IPS-18c (cell line): Measurements from ENCODE around the gene NDST4.
"Not testable (repeated sequence)": the region's sequence is repeated elsewhere in the genome, so short reads cannot be mapped to it uniquely, and the experiment has no call there.

Source experiments
- H3K4me3 ChIP-seq: 2 replicates; pipeline ENCODE4 v1.7.0; 2013; ENCODE audit warnings: low read depth, mild to moderate bottlenecking, low read length, moderate library complexity; ENCODE audit not compliant: insufficient read depth
- H3K9me3 ChIP-seq: one replicate; pipeline ENCODE4 v1.6.1; 2013; ENCODE audit warnings: mild to moderate bottlenecking, low read length, moderate library complexity; ENCODE audit not compliant: control insufficient read depth, insufficient read depth

Gene NDST4

DNA sequence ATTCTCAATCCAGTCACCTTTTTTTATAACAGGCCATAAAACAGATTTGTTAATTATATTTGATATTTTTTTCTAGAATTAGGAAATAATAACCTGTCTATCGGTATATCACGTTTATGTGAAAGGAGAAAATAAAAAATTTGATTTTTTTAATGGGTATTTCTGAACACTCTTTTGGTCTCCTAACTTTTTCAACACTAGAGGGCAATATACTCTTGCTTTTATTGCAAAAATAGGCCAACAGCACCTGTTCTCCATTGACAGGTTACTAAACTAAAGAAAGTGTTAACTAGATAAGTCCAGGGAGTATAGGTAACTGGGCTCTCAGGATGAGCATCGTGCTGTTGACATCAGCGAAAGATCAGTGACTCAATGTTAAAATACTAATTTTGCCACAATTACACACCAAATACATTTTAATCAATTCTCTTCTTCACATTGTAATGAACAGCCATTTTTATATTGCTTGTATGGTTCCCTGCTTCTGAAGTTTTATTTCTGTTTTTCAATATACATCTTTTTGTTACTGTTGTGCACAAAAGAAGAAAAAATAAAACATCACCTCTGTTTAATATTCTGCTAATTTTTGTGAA lies 22.8 kb downstream of the NDST4 start:
- Histone ChIP-seq H3K9me3 (no peaks in the 10 kb centered on the region), H3K4me3 (no peak overlapping the region)

- Histone ChIP-seq H3K9me3 (no peaks in the 10 kb centered on the region), H3K4me3 (no peak overlapping the region)
These were observed 30.8 kb downstream of the NDST4 start for GRCh38 chr4:115082633-115083032.

- no peak overlapping the region for H3K4me3 ChIP-seq
- H3K9me3 ChIP-seq: no peaks in the 10 kb centered on the region
These were observed 36.7 kb downstream of the NDST4 start for GRCh38 chr4:115076691-115077090.

- no peak overlapping the region for H3K4me3 ChIP-seq
These were observed 54.9 kb downstream of the NDST4 start for GRCh38 chr4:115058533-115058932.

DNA sequence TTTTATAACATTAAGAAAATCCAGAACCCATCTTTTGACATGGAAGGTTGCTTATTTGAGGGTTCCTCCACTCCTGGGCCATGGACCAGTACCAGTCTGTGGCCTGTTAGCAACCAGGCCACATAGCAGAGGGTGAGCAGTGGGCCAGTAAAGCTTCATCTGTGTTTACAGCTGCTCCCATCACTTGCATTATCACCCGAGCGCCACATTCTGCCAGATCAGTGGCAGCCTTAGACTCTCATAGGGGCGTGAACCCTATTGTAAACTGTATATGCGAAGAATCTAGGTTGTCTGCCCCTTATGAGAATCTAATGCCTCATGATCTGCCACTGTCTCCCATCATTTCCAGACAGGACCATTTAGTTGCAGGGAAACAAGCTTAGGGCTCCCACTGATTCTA lies 58.6 kb downstream of the NDST4 start:
- Histone ChIP-seq H3K4me3 (no peak overlapping the region), H3K9me3 (no peaks in the 10 kb centered on the region)

More at GRCh38 chr4:115058533-115058932, 54.9 kb downstream of the NDST4 start:
- H3K9me3 ChIP-seq: no peaks in the 10 kb centered on the region

- Histone ChIP-seq H3K4me3 (no peak overlapping the region), H3K9me3 (no peaks in the 10 kb centered on the region)
These were observed 60.1 kb downstream of the NDST4 start for GRCh38 chr4:115053313-115053712.

DNA sequence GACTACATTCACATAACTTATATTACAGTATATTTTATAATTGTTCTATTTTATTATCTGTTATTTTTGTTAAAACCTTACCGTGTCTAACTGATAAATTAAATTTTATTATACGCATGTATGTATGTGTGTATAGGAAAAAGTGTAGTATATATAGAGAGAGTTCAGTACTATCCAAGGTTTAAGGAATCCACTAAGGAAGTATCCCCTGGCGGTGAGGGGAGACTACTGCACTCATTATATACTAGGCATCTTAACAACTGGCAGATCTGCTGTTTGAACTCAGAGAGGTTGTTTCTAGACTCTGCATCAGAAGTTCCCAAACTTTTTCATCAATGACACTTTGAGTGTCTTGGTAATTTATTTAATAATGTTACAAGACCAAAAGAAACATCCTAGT lies 70.9 kb downstream of the NDST4 start:
- Histone ChIP-seq H3K9me3 (no peaks in the 10 kb centered on the region), H3K4me3 (no peak overlapping the region)

DNA sequence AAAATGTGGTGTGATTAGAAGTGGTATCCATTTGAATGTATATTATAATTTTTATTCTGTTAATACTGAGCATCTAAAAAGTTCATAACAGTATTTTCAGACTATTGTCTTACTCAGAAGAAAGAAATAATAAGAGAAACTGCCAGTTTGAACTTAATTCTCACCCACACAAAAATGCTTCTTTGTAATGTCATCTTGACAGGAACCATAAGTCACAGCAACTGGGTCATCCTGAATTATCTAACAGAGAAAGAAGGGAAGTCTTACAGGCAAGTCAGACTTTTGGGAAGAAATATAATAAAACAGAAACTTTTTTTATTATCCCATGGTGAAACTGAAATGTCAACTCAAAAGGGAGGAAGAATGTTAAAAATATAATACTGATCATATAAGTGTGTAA lies 83.1 kb downstream of the NDST4 start:
- Histone ChIP-seq H3K9me3 (no peaks in the 10 kb centered on the region), H3K4me3 (no peak overlapping the region)

GRCh38 chr4:115028682-115029410 lies 84.6 kb downstream of the NDST4 start:
- no peak overlapping the region for H3K4me3 ChIP-seq
- H3K9me3 ChIP-seq: no peaks in the 10 kb centered on the region

DNA sequence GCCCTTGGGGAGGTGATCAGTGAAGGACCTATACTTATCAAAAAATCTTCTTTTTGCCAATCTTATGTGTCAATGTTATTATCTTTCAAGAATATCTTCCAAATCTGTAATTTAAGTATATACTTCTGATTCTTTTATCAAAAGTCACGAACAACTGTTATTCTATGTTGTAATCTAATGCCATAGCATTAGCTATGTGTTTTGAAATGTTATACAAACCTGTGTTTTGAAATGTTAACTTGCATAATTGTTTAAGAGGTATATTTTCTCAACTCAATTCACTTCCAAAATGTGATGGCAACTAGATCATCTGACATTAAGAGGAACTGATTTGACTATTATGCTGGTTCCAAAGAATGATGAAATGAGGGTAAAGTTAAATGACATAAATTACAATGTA lies 113.5 kb downstream of the NDST4 start:
- Histone ChIP-seq H3K9me3 (no peaks in the 10 kb centered on the region), H3K4me3 (no peak overlapping the region)

DNA sequence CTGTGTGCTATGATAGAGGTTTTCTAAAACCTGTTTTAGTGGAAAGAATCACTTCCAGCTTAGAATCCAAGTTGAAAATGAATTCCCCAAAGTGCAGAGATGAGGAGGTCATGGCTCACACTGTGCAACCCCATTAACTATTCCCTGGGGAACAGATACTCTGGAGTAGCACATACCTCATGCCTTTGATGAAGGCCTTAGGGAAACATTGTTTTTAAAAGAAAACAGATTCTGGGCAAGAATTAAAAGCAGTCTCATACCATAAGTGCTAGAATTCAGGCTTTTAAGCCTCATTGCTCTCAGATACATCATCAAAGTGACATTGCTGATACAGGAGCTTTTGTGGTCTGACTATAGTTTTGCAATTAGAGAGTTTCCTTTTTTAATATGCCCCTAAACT lies 115.1 kb downstream of the NDST4 start:
- no peak overlapping the region for H3K4me3 ChIP-seq
- no peaks in the 10 kb centered on the region for H3K9me3 ChIP-seq

- H3K4me3 ChIP-seq: no peak overlapping the region
- no peaks in the 10 kb centered on the region for H3K9me3 ChIP-seq
These were observed 115.7 kb downstream of the NDST4 start for GRCh38 chr4:114997576-114998247.

- H3K4me3 ChIP-seq: no peak overlapping the region
- no peaks in the 10 kb centered on the region for H3K9me3 ChIP-seq
These were observed 127.3 kb downstream of the NDST4 start for GRCh38 chr4:114986133-114986532.

DNA sequence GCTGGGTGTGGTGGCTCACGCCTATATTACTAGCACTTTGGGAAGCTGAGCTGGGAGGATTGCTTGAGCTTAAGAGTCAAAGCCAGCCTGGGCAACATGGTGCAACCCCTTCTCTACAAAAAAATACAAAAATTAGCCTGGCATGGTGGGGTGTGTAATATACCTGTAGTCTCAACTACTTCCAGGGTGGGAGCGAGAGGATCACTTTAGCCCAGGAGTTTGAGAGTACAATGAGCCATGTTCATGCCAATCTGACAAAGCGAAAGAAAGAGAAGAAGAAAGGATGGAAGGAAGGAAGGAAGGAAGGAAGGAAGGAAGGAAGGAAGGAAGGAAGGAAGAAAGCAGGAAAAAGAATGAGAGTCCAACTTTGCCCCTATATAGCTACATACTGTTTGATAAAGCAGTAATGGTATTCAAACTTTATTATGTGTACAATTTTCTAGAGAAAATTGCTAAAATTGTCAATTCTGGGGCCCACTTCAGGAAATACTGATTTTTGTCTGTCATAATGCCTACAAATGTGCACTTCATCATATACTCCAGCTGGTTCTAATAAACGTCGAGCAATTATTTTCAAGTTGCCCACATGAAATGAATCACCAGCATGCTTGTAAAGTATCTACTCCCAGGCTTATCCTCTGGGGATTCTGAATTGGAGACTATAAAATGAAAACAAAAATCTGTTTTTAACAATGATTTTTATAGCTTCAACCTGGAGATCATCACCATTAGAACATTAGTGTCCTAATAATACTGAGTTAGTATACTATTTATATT lies 132.3 kb downstream of the NDST4 start:
- no peaks in the 10 kb centered on the region for H3K9me3 ChIP-seq
- no peak overlapping the region for H3K4me3 ChIP-seq

- not testable (repeated sequence) for H3K4me3 ChIP-seq
These were observed 133.0 kb downstream of the NDST4 start for GRCh38 chr4:114980399-114980798.

GRCh38 chr4:114976901-114977300 lies 136.5 kb downstream of the NDST4 start:
- H3K9me3 ChIP-seq: no peaks in the 10 kb centered on the region

More at GRCh38 chr4:114980399-114980798, 133.0 kb downstream of the NDST4 start:
- H3K9me3 ChIP-seq: not testable (repeated sequence)

GRCh38 chr4:114964026-114964425 lies 149.4 kb downstream of the NDST4 start:
- no peak overlapping the region for H3K4me3 ChIP-seq
- no peaks in the 10 kb centered on the region for H3K9me3 ChIP-seq

More at GRCh38 chr4:114976901-114977300, 136.5 kb downstream of the NDST4 start:
- H3K4me3 ChIP-seq: no peak overlapping the region
